Bronchial epithelial cell (primary cell): ENCODE measurements around the gene IL4I1. TPM values are rescaled to one million over a fixed set of nuclear protein-coding genes. Genes with fewer than 3 reads are reported as not detected.

Experiments
- DNase-seq: peaks from one replicate; pipeline ENCODE4 v3.0.0-alpha.2; 2010; ENCODE audit warnings: low read depth
- FAIRE-seq: peaks from 2 replicates; lab custom pipeline; 2011; peaks lifted over from hg19 to GRCh38; lab: Jason Lieb, UNC
- H3K27me3 ChIP-seq: 2 replicates; pipeline ENCODE4 v1.5.1; 2011; ENCODE audit warnings: low read length; ENCODE audit not compliant: control insufficient read depth, insufficient read depth
- H3K36me3 ChIP-seq: 2 replicates; pipeline ENCODE4 v1.5.1; 2011; ENCODE audit warnings: low read length; ENCODE audit not compliant: control insufficient read depth, insufficient read depth
- H3K4me3 ChIP-seq: 2 replicates; pipeline ENCODE4 v1.5.1; 2011; ENCODE audit warnings: mild to moderate bottlenecking, low read depth, low read length, control low read depth
- total RNA-seq: library from RNA; depleted of rRNA; stranded (reverse); fragments of >200 nt; gene quantifications from 2 replicates; pipeline ENCODE4 v1.2.1, GENCODE V29; 2014
- TF ChIP-seq, protein P1 (sequence below): IDR thresholded peaks from 2 replicates; pipeline ENCODE4 v1.5.1; 2011; ENCODE audit warnings: mild to moderate bottlenecking, moderate library complexity, low read length, control low read depth, inconsistent platforms; ENCODE audit not compliant: insufficient read depth, severe bottlenecking

IL4I1 gene
- total RNA-seq, 1 donor from 2014 or later, result 0.26 TPM

- Histone ChIP-seq H3K36me3 (peaks cover 7% of the 10 kb centered on the region), H3K27me3 (no peaks in the 10 kb centered on the region), H3K4me3 (no peak overlapping the region)
- no peak for FAIRE-seq
- no peak for DNase-seq
- TF ChIP-seq, protein P1, sequence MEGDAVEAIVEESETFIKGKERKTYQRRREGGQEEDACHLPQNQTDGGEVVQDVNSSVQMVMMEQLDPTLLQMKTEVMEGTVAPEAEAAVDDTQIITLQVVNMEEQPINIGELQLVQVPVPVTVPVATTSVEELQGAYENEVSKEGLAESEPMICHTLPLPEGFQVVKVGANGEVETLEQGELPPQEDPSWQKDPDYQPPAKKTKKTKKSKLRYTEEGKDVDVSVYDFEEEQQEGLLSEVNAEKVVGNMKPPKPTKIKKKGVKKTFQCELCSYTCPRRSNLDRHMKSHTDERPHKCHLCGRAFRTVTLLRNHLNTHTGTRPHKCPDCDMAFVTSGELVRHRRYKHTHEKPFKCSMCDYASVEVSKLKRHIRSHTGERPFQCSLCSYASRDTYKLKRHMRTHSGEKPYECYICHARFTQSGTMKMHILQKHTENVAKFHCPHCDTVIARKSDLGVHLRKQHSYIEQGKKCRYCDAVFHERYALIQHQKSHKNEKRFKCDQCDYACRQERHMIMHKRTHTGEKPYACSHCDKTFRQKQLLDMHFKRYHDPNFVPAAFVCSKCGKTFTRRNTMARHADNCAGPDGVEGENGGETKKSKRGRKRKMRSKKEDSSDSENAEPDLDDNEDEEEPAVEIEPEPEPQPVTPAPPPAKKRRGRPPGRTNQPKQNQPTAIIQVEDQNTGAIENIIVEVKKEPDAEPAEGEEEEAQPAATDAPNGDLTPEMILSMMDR, result no peak
Measured at GRCh38 chr19:49840321-49840720, 56.4 kb downstream of the IL4I1 start.

- no peak for DNase-seq
- no peak for FAIRE-seq
- Histone ChIP-seq H3K27me3 (no peaks in the 10 kb centered on the region), H3K36me3 (peaks cover 10% of the 10 kb centered on the region), H3K4me3 (no peak overlapping the region)
- TF ChIP-seq, protein P1, result no peak
Measured at GRCh38 chr19:49839713-49840112, 57.0 kb downstream of the IL4I1 start.

Other genes with a start within 250 kb of the IL4I1 start
- 97.9 and 128 TPM in 2 replicates for gene IRF3, start 231.0 kb downstream of the IL4I1 start, total RNA-seq
- 2.4 and 2.9 TPM in 2 replicates for gene BCL2L12, start 231.0 kb downstream of the IL4I1 start, total RNA-seq
- gene PRMT1, start 219.6 kb downstream of the IL4I1 start, total RNA-seq, result 295 and 543 TPM in 2 replicates
- gene ADM5, start 207.3 kb downstream of the IL4I1 start, total RNA-seq, result 0.13 and 0.53 TPM in 2 replicates
- gene CPT1C, start 205.8 kb downstream of the IL4I1 start, total RNA-seq, result 1.2 and 2.4 TPM in 2 replicates
- gene TSKS, start 133.6 kb downstream of the IL4I1 start, total RNA-seq, result not detected in 2 replicates
- gene AP2A1, start 129.9 kb downstream of the IL4I1 start, total RNA-seq, result 25.5 and 33.5 TPM in 2 replicates
- gene FUZ, start 83.6 kb downstream of the IL4I1 start, total RNA-seq, result 12.1 and 13.2 TPM in 2 replicates
- 8.2 and 10.2 TPM in 2 replicates for gene MED25, start 78.6 kb downstream of the IL4I1 start, total RNA-seq
- 20.5 and 23.6 TPM in 2 replicates for gene PTOV1, start 45.7 kb downstream of the IL4I1 start, total RNA-seq
- 26.8 and 37.9 TPM in 2 replicates for gene PNKP, start 29.3 kb downstream of the IL4I1 start, total RNA-seq
- 3.7 and 7.4 TPM in 2 replicates for gene AKT1S1, start 19.5 kb downstream of the IL4I1 start, total RNA-seq
- 2.1 and 3.1 TPM in 2 replicates for gene TBC1D17, start 19.2 kb downstream of the IL4I1 start, total RNA-seq
- 1.8 TPM in 2 replicates for gene ATF5, start 32.3 kb upstream of the IL4I1 start, total RNA-seq
- 11.8 and 12.1 TPM in 2 replicates for gene NUP62, start 32.6 kb upstream of the IL4I1 start, total RNA-seq
- gene SIGLEC11, start 64.3 kb upstream of the IL4I1 start, total RNA-seq, result not detected in 2 replicates
- 14.5 and 17.7 TPM in 2 replicates for gene VRK3, start 128.5 kb upstream of the IL4I1 start, total RNA-seq
- 9.9 and 13.7 TPM in 2 replicates for gene ZNF473, start 129.1 kb upstream of the IL4I1 start, total RNA-seq